ENCODE measurements around the gene TNS3. TPM values are rescaled to one million over a fixed set of nuclear protein-coding genes. Genes with fewer than 3 reads are reported as not detected.
A peak's percentile ranks its signal among the peaks of the same experiment; 100 is the strongest.

Gene TNS3
- polyA plus RNA-seq, 3 donors: 5.2 to 30.3 (median 7.9) TPM

DNA sequence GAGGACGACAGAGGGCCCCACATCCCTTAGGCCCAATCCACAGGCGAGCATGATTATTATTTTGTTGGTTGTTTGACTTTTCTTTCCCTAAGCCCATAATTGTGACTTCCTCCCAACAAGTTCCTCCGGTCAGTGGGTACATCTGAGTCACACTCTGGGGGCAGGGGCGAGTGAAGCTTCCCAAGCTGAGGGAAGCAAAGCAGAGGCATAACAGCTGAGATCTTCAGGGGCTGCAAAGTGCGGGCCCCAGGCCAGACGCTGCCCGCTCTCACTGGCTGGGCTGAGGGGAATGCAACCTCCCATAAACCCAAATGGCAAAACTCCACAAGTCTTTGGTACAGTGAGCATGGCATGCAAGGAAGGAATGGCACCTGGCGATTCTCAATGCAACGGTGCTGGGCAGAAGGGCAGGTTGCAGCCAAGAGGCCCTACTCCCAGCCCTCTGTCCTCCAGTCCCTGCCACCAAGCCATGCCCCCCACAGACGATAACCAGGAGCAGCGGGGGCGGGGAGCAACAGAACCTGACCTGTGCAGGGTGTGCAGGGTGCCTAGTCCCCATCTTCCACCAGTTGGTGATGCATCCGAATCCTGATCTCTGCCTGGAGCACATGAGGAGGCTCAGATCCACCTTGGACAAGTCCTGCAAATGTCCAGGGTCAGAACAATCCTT, 25.3 kb downstream of the TNS3 start:
- Mint-ChIP-seq H3K27me3 (ENCODE audit: low read depth in 3 of 3) (peaks cover 0 to 5% (median 4%) of the 10 kb centered on the region in 3 donors), H3K4me3 (peak overlapping the region in 1 of 2 donors; percentile 22), H3K9me3 (no peaks in the 10 kb centered on the region), H3K36me3 (peaks cover 31 to 51% of the 10 kb centered on the region in 2 donors), H3K27ac (peak overlapping the region in 5 of 7 donors; percentile 69 to 85 (median 77)), H3K4me1 (peaks cover 42% of the 10 kb centered on the region)
- 68% methylated on average over 8 of the region's 13 CpGs for WGBS (ENCODE audit: insufficient coverage)
- Histone ChIP-seq H2AFZ (ENCODE audit: insufficient read depth, low read depth, low read length, poor library complexity, severe bottlenecking) (no peak overlapping the region), H4K20me1 (ENCODE audit: insufficient read depth, low read length) (peaks cover 86% of the 10 kb centered on the region), H3K4me3 (replicated peaks in 1 of 3; ENCODE audit: low read depth in 2 of 3, low read length in 3 of 3) (peak overlapping the region in 1 of 3 experiments; percentile 9), H3K27ac (ENCODE audit: low read depth in 1 of 2, low read length in 2 of 2) (peak overlapping the region; percentile 21 to 61), H3K9me3 (replicated peaks in 1 of 2; ENCODE audit: control insufficient read depth in 1 of 2, insufficient read depth in 1 of 2, low read length in 2 of 2) (no peaks in the 10 kb centered on the region), H3K4me1 (ENCODE audit: control insufficient read depth in 1 of 2, insufficient read depth in 2 of 2, low read length in 2 of 2) (peaks cover 13 to 20% of the 10 kb centered on the region in 2 donors), H3K27me3 (ENCODE audit: control insufficient read depth in 2 of 2, insufficient read depth in 2 of 2, low read length in 2 of 2) (no peaks in the 10 kb centered on the region), H3K36me3 (replicated peaks in 1 of 2; ENCODE audit: control insufficient read depth in 1 of 2, insufficient read depth in 2 of 2, low read length in 2 of 2) (peaks cover 0 to 45% of the 10 kb centered on the region in 2 donors), H3K4me2 (replicated peaks; ENCODE audit: extremely low read depth, low read length, poor library complexity, severe bottlenecking) (peak overlapping the region; percentile 33), H3K79me2 (ENCODE audit: insufficient read depth, low read length) (peaks cover 98% of the 10 kb centered on the region), H3K9ac (ENCODE audit: insufficient read depth, low read length, poor library complexity, severe bottlenecking) (no peak overlapping the region)
- TF ChIP-seq, protein P1, sequence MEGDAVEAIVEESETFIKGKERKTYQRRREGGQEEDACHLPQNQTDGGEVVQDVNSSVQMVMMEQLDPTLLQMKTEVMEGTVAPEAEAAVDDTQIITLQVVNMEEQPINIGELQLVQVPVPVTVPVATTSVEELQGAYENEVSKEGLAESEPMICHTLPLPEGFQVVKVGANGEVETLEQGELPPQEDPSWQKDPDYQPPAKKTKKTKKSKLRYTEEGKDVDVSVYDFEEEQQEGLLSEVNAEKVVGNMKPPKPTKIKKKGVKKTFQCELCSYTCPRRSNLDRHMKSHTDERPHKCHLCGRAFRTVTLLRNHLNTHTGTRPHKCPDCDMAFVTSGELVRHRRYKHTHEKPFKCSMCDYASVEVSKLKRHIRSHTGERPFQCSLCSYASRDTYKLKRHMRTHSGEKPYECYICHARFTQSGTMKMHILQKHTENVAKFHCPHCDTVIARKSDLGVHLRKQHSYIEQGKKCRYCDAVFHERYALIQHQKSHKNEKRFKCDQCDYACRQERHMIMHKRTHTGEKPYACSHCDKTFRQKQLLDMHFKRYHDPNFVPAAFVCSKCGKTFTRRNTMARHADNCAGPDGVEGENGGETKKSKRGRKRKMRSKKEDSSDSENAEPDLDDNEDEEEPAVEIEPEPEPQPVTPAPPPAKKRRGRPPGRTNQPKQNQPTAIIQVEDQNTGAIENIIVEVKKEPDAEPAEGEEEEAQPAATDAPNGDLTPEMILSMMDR (IDR thresholded peaks at IDR 0.05): no peak
- peak in 2 of 3 donors; percentile 27 to 40 for DNase-seq
- intact Hi-C loops (cut with micrococcal nuclease): no loop called here

DNA sequence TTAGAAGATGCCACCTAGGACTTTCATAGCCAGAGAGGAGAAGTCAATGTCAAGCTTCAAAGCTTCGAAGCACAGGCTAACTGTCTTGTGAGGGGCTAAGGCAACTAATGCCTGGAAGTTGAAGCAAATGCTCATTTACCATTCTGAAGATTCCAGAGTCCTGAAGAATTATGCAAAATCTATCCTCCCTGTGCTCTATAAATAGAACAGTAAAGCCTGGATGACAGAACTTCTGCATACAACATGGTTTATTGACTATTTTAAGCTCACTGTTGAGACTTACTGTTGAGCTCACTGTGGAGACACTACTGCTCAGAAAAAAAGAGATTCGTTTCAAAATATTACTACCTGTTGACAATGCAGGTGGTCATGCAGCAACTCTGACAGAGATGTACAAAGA, 28.6 kb downstream of the TNS3 start:
- H3K4me1 Mint-ChIP-seq: peaks cover 40% of the 10 kb centered on the region
- TF ChIP-seq, protein P1 (IDR thresholded peaks at IDR 0.05): no peak

More for the DNA sequence above, 28.6 kb downstream of the TNS3 start:
- Histone ChIP-seq H3K4me1 (ENCODE audit: control insufficient read depth in 1 of 2, insufficient read depth in 2 of 2, low read length in 2 of 2) (peaks cover 13 to 20% of the 10 kb centered on the region in 2 donors), H3K9ac (ENCODE audit: insufficient read depth, low read length, poor library complexity, severe bottlenecking) (no peak overlapping the region), H3K79me2 (ENCODE audit: insufficient read depth, low read length) (peaks cover 96% of the 10 kb centered on the region), H2AFZ (ENCODE audit: insufficient read depth, low read depth, low read length, poor library complexity, severe bottlenecking) (no peak overlapping the region), H3K36me3 (replicated peaks in 1 of 2; ENCODE audit: control insufficient read depth in 1 of 2, insufficient read depth in 2 of 2, low read length in 2 of 2) (peaks cover 0 to 37% of the 10 kb centered on the region in 2 donors), H3K9me3 (replicated peaks in 1 of 2; ENCODE audit: control insufficient read depth in 1 of 2, insufficient read depth in 1 of 2, low read length in 2 of 2) (no peaks in the 10 kb centered on the region), H4K20me1 (ENCODE audit: insufficient read depth, low read length) (peaks cover 85% of the 10 kb centered on the region), H3K4me2 (replicated peaks; ENCODE audit: extremely low read depth, low read length, poor library complexity, severe bottlenecking) (no peak overlapping the region), H3K27me3 (ENCODE audit: control insufficient read depth in 2 of 2, insufficient read depth in 2 of 2, low read length in 2 of 2) (no peaks in the 10 kb centered on the region), H3K27ac (ENCODE audit: low read depth in 1 of 2, low read length in 2 of 2) (peak overlapping the region in 1 of 2 donors; percentile 20), H3K4me3 (replicated peaks in 1 of 3; ENCODE audit: low read depth in 2 of 3, low read length in 3 of 3) (no peak overlapping the region)
- Mint-ChIP-seq H3K9me3 (no peaks in the 10 kb centered on the region), H3K36me3 (peaks cover 33 to 63% of the 10 kb centered on the region in 2 donors), H3K27ac (no peak overlapping the region), H3K27me3 (ENCODE audit: low read depth in 3 of 3) (peaks cover 0 to 2% (median 0%) of the 10 kb centered on the region in 3 donors), H3K4me3 (no peak overlapping the region)
- no peak for DNase-seq
- intact Hi-C loops (cut with micrococcal nuclease): no loop called here
- WGBS (ENCODE audit: insufficient coverage): no CpG with 5 or more reads among the region's 2 CpGs

Data from CD14-positive monocyte (primary cell).